ENCODE data around the gene OTULIN. TPM values are rescaled to one million over a fixed set of nuclear protein-coding genes. Genes with fewer than 3 reads are reported as not detected.

OTULIN gene
- total and polyA plus RNA-seq, 2 of the 8 experiments (the other 6 are each of a cell fraction or from before 2014, with no cell fraction given), result 5.2 to 34.8 TPM

DNA sequence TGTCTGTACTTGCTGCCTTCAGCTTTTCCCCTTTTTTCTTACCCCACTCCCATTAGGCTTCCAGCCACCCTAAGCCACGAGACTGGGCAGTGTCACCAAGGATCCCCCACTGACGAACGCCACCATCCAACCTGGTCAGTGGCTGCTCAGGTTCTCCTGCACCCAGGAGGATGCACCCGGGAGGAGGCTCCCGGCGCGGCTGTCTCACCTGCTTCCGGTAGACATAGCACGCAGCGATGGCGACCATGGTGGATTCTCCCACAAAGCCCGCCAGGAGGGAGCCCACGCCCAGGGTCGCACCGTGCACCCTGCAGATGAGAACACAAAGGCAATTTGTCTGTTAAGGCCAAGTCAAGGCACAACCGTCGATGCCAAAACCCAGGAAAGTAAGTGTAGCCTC lies 48.1 kb downstream of the OTULIN start:
- WGBS, 2 experiments (ENCODE audit: extremely low coverage in 1 of 2, insufficient coverage in 1 of 2, insufficient read length in 1 of 2, insufficient replicate concordance in 2 of 2, low coverage in 1 of 2, low lambda C conversion rate in 2 of 2, missing lambda C conversion rate in 1 of 2), result 90% methylated on average over 11 of the region's 17 CpGs; no CpG with 5 or more reads in 1 of the 2 experiments
- CTCF ChIA-PET (ENCODE audit: partially characterized antibody), result interaction anchor here (0.8 to 1.2 kb wide), 2 partner anchors 16 to 172 kb away, joined by 3 to 4 read pairs; no protein-coding TSS in a partner anchor

More for the DNA sequence above, 48.1 kb downstream of the OTULIN start:
- Histone ChIP-seq H2BK120ac (replicated peaks; ENCODE audit: low read depth, low read length) (no peak overlapping the region), H3K27me3 (replicated peaks in 1 of 4; ENCODE audit: control insufficient read depth in 3 of 4, extremely low read depth in 1 of 4, insufficient read depth in 3 of 4, low read length in 3 of 4) (no peaks in the 10 kb centered on the region), H3K79me1 (ENCODE audit: low read depth, low read length) (no peaks in the 10 kb centered on the region; the same call in 1 of the 2 replicates), H2BK15ac (ENCODE audit: low read length) (no peak overlapping the region), H3K79me2 (ENCODE audit: control insufficient read depth in 1 of 2, insufficient read depth in 2 of 2, low read length in 2 of 2) (no peaks in the 10 kb centered on the region), H3K56ac (replicated peaks; ENCODE audit: insufficient read length, low read depth, low read length) (no peak overlapping the region), H3K18ac (ENCODE audit: extremely low read depth, low read length) (no peak overlapping the region), H4K91ac (replicated peaks; ENCODE audit: insufficient read length, low read length) (no peak overlapping the region), H2AFZ (ENCODE audit: low read length) (no peak overlapping the region), H3K9me3 (ENCODE audit: insufficient read depth in 2 of 2, low read depth in 1 of 2, low read length in 1 of 2) (peaks cover 3 to 5% of the 10 kb centered on the region in 2 experiments; a peak in 2 of 4 replicates), H3K9ac (replicated peaks in 1 of 4; ENCODE audit: extremely low read depth in 1 of 4, low read depth in 3 of 4, low read length in 3 of 4) (no peak overlapping the region), H3K4me3 (ENCODE audit: extremely low read depth in 1 of 4, insufficient read depth in 2 of 4, low read depth in 3 of 4, low read length in 4 of 4) (no peak overlapping the region), H3K14ac (ENCODE audit: insufficient read length) (no peak overlapping the region), H2BK12ac (ENCODE audit: low read depth, low read length) (no peak overlapping the region), H4K20me1 (replicated peaks in 1 of 2; ENCODE audit: control insufficient read depth in 1 of 2, insufficient read depth in 2 of 2, low read length in 2 of 2) (no peaks in the 10 kb centered on the region), H3K23ac (ENCODE audit: insufficient read length) (no peak overlapping the region), H3K23me2 (ENCODE audit: low read depth, low read length) (no peaks in the 10 kb centered on the region), H4K5ac (ENCODE audit: insufficient read length, low read depth, low read length) (no peak overlapping the region), H3K4me2 (ENCODE audit: insufficient read depth in 1 of 2, low read depth in 2 of 2, low read length in 2 of 2) (no peak overlapping the region), H2BK5ac (ENCODE audit: low read depth, low read length) (no peak overlapping the region), H3K36me3 (ENCODE audit: control insufficient read depth in 2 of 4, insufficient read depth in 4 of 4, low read length in 3 of 4) (peaks cover 0 to 15% (median 5%) of the 10 kb centered on the region in 4 experiments; a peak in 5 of 8 replicates), H4K8ac (ENCODE audit: extremely low read depth, insufficient read depth, low read length) (no peak overlapping the region), H3K4me1 (replicated peaks in 1 of 4; ENCODE audit: control insufficient read depth in 3 of 4, insufficient read depth in 4 of 4, low read length in 3 of 4) (no peaks in the 10 kb centered on the region), H2AK5ac (ENCODE audit: low read depth, low read length) (no peak overlapping the region), H2BK20ac (ENCODE audit: low read length) (no peak overlapping the region), H3K27ac (ENCODE audit: low read depth, low read length) (no peak overlapping the region), H3K4ac (replicated peaks; ENCODE audit: insufficient read length, low read depth, low read length) (no peak overlapping the region)
- no peak for TF ChIP-seq KDM5A (IDR thresholded peaks at IDR 0.05; ENCODE audit: low read length)
- TF ChIP-seq USF2 (IDR thresholded peaks at IDR 0.05; ENCODE audit: low read length), result no peak
- no peak for TF ChIP-seq POU5F1 (IDR thresholded peaks at IDR 0.05; ENCODE audit: low read depth, low read length)
- no peak for TF ChIP-seq YY1 (IDR thresholded peaks at IDR 0.05; ENCODE audit: low read depth, low read length)
- no peak for FAIRE-seq
- POLR2A ChIA-PET (ENCODE audit: partially characterized antibody), result interaction anchor here (1.3 kb wide), 1 partner anchor 13 kb away, joined by 3 read pairs; no protein-coding TSS in a partner anchor
- DNase-seq (ENCODE audit: low read depth in 1 of 2, low spot score in 2 of 2), result no peak
